NCI-H748 (cell line): Measurements from ENCODE around the gene ZNF628.

Experiments
- DNase-seq: peaks from one replicate; lab custom pipeline; 2025; ENCODE audit not compliant: unreplicated experiment; lab: John Stamatoyannopoulos, UW

Gene ZNF628

GRCh38 chr19:55449469-55449868 lies 26.9 kb upstream of the ZNF628 start:
- no peak for DNase-seq

GRCh38 chr19:55451163-55451964 lies 25.1 kb upstream of the ZNF628 start:
- no peak for DNase-seq

- DNase-seq: peak; percentile 78
Observed at GRCh38 chr19:55451965-55452748, 24.3 kb upstream of the ZNF628 start.

- DNase-seq: peak; percentile 99
Observed at GRCh38 chr19:55452749-55453346, 23.6 kb upstream of the ZNF628 start.

GRCh38 chr19:55453511-55454260 lies 22.7 kb upstream of the ZNF628 start:
- no peak for DNase-seq

DNA sequence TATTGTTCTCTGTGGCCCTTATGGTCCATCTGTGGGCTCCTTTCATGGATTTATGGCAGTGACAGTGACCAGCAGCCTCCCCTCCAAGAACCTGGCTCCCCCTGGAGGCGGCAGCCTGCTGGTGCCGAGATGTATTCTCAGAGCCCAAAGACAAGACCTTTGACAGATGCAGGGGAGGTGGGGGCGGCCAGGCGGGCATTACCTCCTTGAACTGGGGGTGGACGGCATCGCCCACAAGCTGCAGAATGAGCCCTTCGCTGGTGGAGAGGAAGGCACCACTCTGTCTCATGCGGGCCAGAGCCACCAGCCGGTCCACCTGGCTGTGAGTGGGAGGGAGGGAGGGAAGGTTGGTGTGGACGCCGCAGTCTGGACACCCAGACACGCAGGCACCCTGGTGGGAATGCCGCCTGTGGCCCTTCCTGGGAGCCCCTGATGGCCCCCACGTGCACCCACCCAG lies 21.6 kb upstream of the ZNF628 start:
- peak; percentile 74 for DNase-seq

GRCh38 chr19:55455576-55456235 lies 20.7 kb upstream of the ZNF628 start:
- no peak for DNase-seq

GRCh38 chr19:55456347-55456746 lies 20.1 kb upstream of the ZNF628 start:
- DNase-seq: no peak

- DNase-seq: no peak
Observed at GRCh38 chr19:55457683-55458457, 18.5 kb upstream of the ZNF628 start.

GRCh38 chr19:55459551-55459949 lies 16.9 kb upstream of the ZNF628 start:
- DNase-seq: no peak

DNA sequence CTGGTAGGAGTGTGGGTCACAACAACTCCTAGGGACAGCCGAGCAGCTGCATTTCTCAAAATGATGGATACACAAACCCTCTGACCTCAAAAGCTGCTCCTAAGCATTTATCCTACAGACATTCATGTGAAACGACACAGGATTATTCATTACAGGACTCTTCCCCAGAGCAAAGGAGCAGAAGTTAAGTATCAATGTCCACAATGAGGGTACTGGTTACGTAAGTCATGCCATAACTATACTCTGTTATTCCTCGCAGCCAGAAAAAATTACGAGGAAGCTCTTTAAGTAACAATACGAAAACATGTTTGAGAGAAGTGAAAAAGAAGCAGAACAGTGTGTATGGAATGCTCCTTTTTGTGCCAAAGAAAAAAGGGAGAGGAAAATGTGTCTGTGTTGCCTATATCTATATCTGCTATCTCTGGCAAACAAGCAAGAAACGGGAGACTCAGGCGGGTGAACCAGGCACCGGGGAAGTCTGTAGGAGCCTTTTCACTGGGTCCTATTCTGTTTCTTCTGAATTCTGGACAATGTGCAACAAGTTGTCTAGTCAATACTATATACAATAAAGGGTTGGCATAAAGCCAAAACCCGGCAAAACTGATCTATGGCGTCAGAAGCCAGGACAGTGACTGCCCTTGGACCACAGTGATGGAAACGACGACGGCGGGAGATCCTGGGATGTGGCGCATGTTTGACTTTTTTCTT lies 16.3 kb upstream of the ZNF628 start:
- DNase-seq: peak; percentile 68

DNA sequence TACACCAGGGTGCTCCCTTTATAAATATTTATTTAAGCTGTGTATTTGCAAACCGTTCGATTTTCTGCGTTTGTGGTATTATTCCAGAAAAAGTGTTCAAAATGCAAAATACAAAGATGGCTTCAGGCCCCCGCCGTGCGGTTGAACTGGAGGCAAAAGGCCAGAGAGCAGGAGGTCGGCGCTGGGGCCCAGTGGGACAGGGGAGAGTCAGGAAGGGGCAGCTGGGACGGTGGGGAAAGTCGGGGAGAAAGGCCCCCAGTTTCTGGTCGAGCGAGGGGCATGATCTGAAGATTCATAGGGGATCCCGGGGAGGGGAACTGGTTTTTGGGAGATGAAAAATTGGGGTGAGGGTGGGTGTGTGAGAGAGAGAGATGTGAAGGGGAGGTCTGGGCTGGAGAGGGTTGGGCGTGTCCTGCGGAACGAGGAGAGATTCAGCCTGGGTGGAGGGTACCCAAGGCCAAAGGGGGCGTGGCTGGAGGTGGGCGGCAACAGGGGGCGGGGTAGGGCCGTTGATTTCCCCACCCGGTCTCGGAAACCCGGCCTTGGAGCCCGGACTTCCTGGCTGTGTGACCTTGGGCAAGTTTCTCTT lies 15.7 kb upstream of the ZNF628 start:
- DNase-seq: peak; percentile 93

DNA sequence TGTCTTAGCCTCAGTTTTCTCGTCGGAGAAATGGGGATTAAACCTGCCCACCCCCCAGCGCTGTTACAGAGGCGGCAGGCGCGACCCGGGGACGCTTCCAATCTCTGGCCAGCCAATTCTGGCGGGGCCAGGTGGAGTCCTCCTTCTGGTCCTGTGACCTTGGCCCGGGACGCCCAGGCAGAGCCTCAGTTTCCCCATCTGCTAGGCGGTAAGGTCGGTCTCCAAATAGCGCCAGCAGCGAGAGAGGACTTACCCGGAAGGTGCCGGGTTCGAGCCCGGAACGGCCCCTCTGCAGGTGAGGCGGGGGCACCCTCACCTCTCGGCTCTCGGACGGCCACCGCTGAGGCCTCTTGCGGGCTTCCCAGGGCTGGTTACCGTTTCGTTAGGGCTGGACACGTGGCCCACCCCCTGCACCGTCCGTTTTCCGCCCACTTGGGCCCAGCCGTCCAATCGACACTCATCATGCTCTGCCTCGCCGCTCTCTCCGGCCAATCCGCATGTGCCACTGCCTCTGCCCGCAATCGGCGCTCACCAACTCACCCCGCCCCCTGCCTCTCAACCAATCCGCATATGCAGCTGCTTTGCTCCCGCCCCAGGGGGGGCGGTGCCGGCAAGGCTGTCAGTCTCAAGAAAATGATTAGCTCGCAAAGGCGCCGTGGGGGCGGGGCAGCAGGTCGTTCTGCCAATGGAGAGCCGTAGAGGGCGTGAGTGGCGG lies 15.0 kb upstream of the ZNF628 start, which contains the start of gene ISOC2:
Gene ISOC2, minus strand, starts transcription at position 384 of the 715 bp plus-strand sequence. CDS start 5,156 bp downstream, outside the sequence.
- peak; percentile 100 for DNase-seq

DNA sequence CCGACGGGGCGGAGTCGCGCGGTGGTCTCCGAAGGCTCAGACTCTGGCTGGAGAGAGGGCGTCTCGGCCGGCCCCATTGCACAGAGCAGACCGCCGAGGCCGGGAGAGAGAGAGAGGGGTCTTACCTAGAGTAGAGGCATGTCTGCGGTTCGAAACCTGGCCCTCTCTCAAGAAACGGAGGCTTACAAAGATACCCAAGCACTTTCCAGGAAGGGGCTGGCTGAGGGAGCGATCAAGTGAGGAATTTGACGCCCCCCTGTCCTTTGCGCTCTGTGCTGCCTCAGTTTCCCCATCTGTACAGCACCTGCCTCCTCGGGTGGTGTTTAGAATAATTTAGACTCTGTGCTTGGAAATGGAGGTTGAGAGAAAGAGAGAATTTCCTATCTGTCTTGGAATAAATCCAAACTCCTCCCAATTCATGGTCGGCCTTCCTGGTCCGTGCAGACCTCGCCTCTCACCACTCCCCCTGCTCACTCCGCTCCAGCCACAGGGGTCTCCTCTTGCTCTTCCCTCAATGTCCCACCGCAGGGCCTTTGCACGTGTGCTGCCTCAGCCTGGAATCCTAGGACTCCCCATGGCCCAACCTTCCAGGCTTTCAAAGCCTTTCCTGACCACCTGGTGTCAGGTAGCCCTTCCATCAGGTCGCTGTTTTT lies 14.3 kb upstream of the ZNF628 start:
- peak; percentile 49 for DNase-seq

DNA sequence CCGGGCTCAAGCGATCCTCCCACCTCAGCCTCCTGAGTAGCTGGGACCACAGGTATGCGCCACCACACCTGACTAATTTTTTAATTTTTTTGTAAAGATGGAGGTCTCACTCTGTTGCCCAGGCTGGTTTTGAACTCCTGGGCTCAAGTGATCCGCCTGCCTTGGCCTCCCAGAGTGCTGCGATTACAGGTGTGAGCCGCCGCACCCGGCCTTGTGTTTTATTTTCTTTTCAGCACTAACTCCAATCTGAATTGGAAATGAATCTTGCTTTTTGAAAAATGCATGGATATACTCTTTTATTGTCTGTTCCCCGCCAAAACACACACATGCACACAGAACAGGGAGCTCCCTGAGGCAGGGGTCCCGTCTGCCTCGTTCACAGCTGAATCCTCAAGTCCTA lies 13.7 kb upstream of the ZNF628 start:
- no peak for DNase-seq

- no peak for DNase-seq
Observed at GRCh38 chr19:55463583-55464031, 12.8 kb upstream of the ZNF628 start.

DNA sequence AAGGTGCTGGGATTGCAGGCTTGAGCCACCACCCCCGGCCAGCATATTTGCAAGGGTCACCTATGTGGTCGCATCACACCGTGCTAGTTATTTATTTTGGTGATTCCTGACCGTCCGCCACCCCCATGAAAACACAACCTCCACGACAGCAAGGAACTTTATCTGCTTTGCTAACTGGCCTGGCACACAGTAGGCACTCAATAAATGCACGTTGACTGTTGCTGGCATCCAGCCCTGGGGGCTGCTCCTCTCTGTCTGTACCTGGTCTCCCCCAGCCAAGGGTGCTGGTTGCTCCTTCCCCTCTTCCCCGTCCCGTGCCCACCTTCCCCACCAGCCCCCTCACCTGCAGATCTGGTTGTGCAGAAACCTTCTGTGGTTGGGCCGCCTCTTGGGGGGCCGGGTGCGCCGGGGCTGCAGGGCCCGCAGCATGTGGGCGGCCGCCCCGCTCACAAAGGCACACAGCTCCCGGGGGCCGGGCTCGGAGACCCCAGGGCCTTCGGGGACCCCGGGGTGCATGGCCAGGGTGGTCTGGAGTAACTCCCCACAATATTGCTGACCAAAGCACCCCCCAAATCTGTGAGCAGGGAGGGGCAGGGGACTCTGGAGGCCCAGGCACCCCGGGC lies 12.3 kb upstream of the ZNF628 start:
- DNase-seq: no peak
